ENCODE measurements around the gene FLAD1.
A peak's percentile ranks its signal among the peaks of the same experiment; 100 is the strongest.

The FLAD1 gene

GRCh38 chr1:155000411-155000725 lies 17.2 kb downstream of the FLAD1 start:
- H3K4me1 ChIP-seq (ENCODE audit: control insufficient read depth in 1 of 2, insufficient read depth in 2 of 2, low read length in 2 of 2), result peaks cover 14% of the 10 kb centered on the region in 2 experiments
- H2BK12ac ChIP-seq (ENCODE audit: low read length), result peak overlapping the region; percentile 98
- H3K4ac ChIP-seq (ENCODE audit: low read depth, low read length), result peak overlapping the region; percentile 90
- peaks cover 18% of the 10 kb centered on the region for H3K79me2 ChIP-seq (ENCODE audit: control insufficient read depth, insufficient read depth, low read length, poor library complexity)
- H3K79me1 ChIP-seq (ENCODE audit: low read length), result peaks cover 36% of the 10 kb centered on the region
- no peak overlapping the region for H3K23ac ChIP-seq (ENCODE audit: low read length)
- no CpG with 5 or more reads among the region's 13 CpGs for WGBS (ENCODE audit: extremely low coverage, insufficient coverage, insufficient read length)
- H3K14ac ChIP-seq (ENCODE audit: low read length), result peak overlapping the region; percentile 82
- H3K36me3 ChIP-seq (ENCODE audit: control insufficient read depth in 1 of 2, insufficient read depth in 2 of 2, low read length in 2 of 2), result no peaks in the 10 kb centered on the region
- H3K4me2 ChIP-seq (ENCODE audit: low read length), result peak overlapping the region; percentile 98
- H3K9ac ChIP-seq (ENCODE audit: low read length), result no peak overlapping the region
- no peaks in the 10 kb centered on the region for H3K27me3 ChIP-seq (ENCODE audit: insufficient read depth, low read length)
- H3K4me3 ChIP-seq (ENCODE audit: low read depth, low read length), result peak overlapping the region; percentile 38
- peak overlapping the region; percentile 94 for H4K12ac ChIP-seq (ENCODE audit: low read depth, low read length)
- peak overlapping the region; percentile 85 for H2AFZ ChIP-seq (ENCODE audit: insufficient read depth, low read length, poor library complexity)
- no peak for DNase-seq
- H3K9me3 ChIP-seq (ENCODE audit: insufficient read depth, low read depth, low read length), result no peaks in the 10 kb centered on the region
- peak overlapping the region; percentile 98 for H2BK5ac ChIP-seq (ENCODE audit: low read depth, low read length, poor library complexity)
- peak overlapping the region; percentile 80 for H4K8ac ChIP-seq (ENCODE audit: low read depth, low read length)
- peak overlapping the region; percentile 96 for H3K27ac ChIP-seq (ENCODE audit: low read depth, low read length)
- peak overlapping the region; percentile 95 for H2AK5ac ChIP-seq (ENCODE audit: low read length)
- H4K91ac ChIP-seq (ENCODE audit: low read depth, low read length), result peak overlapping the region; percentile 96
- peak overlapping the region; percentile 95 for H2BK120ac ChIP-seq (ENCODE audit: insufficient read depth, low read length, poor library complexity)
- H3K18ac ChIP-seq (ENCODE audit: low read length), result peak overlapping the region; percentile 95

DNA sequence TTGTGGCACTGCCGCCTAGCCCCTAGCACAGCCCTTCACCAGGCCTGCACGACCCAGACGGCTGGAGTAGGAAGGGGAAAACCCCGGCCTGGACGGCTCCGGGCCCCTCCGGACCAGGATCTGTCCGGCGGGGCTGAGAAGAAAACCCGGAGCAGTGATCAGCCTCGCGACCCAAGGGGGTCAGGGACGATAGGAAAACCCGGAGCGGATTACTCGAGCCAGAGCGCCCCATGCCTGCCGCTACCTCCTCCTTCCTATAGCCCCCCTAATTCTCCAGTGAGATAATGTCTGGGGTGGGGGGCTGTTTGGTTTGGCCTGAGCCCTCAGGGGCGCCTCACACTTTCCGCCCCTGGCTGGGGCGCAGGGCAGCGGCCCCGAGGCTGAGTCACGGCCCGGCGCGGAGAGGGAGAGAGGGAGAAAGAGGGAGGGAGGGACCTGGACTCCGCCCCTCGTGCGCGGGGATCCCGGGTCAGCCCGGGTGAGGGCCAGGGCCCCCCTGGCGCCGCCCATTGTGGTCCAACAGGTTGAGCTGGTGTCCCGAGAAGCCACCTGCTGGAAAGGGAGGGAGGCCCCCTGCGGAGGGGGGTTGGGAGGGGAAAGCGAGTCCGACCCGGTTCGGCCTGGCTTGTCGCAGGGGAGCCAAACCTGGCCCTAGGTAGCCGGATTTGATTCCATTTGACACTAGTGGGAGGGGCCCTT lies 17.7 kb downstream of the FLAD1 start:
- H3K23ac ChIP-seq (ENCODE audit: low read length), result no peak overlapping the region
- peaks cover 36% of the 10 kb centered on the region for H3K79me1 ChIP-seq (ENCODE audit: low read length)
- H3K27me3 ChIP-seq (ENCODE audit: insufficient read depth, low read length), result no peaks in the 10 kb centered on the region
- peak overlapping the region; percentile 89 for H3K18ac ChIP-seq (ENCODE audit: low read length)
- no peaks in the 10 kb centered on the region for H3K36me3 ChIP-seq (ENCODE audit: control insufficient read depth in 1 of 2, insufficient read depth in 2 of 2, low read length in 2 of 2)
- H3K27ac ChIP-seq (ENCODE audit: low read depth, low read length), result peak overlapping the region; percentile 96
- peak overlapping the region; percentile 98 for H2BK5ac ChIP-seq (ENCODE audit: low read depth, low read length, poor library complexity)
- peak overlapping the region; percentile 46 for H2BK12ac ChIP-seq (ENCODE audit: low read length)
- peak overlapping the region; percentile 98 for H3K4me2 ChIP-seq (ENCODE audit: low read length)
- peak overlapping the region; percentile 91 for H2BK120ac ChIP-seq (ENCODE audit: insufficient read depth, low read length, poor library complexity)
- H2AK5ac ChIP-seq (ENCODE audit: low read length), result no peak overlapping the region
- H4K8ac ChIP-seq (ENCODE audit: low read depth, low read length), result peak overlapping the region; percentile 88
- peaks cover 14% of the 10 kb centered on the region in 2 experiments for H3K4me1 ChIP-seq (ENCODE audit: control insufficient read depth in 1 of 2, insufficient read depth in 2 of 2, low read length in 2 of 2)
- peak overlapping the region; percentile 94 for H4K12ac ChIP-seq (ENCODE audit: low read depth, low read length)
- no CpG with 5 or more reads among the region's 43 CpGs for WGBS (ENCODE audit: extremely low coverage, insufficient coverage, insufficient read length)
- H3K9ac ChIP-seq (ENCODE audit: low read length), result peak overlapping the region; percentile 67
- peak overlapping the region; percentile 82 for H4K91ac ChIP-seq (ENCODE audit: low read depth, low read length)
- no peaks in the 10 kb centered on the region for H3K9me3 ChIP-seq (ENCODE audit: insufficient read depth, low read depth, low read length)
- peak overlapping the region; percentile 81 for H3K4me3 ChIP-seq (ENCODE audit: low read depth, low read length)
- peak; percentile 98 to 99 for DNase-seq
- H3K79me2 ChIP-seq (ENCODE audit: control insufficient read depth, insufficient read depth, low read length, poor library complexity), result peaks cover 18% of the 10 kb centered on the region
- peak overlapping the region; percentile 68 for H2AFZ ChIP-seq (ENCODE audit: insufficient read depth, low read length, poor library complexity)
- H3K4ac ChIP-seq (ENCODE audit: low read depth, low read length), result no peak overlapping the region
- peak overlapping the region; percentile 72 for H3K14ac ChIP-seq (ENCODE audit: low read length)

DNA sequence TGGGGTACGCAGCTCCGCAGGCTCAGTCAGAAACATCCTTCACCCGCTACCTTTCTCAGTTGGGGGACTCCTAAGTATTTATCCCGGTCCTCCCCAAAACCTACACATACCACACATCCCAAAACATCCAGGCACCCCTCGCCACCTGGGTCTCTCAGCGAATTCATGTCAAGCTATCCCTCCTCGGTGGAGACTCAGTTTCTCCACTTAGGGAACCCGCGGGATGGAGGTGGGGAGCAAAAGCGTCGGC lies 18.2 kb downstream of the FLAD1 start:
- peak overlapping the region; percentile 87 for H3K27ac ChIP-seq (ENCODE audit: low read depth, low read length)
- no peak overlapping the region for H4K12ac ChIP-seq (ENCODE audit: low read depth, low read length)
- DNase-seq, result no peak
- H3K4me3 ChIP-seq (ENCODE audit: low read depth, low read length), result peak overlapping the region; percentile 81
- H2BK5ac ChIP-seq (ENCODE audit: low read depth, low read length, poor library complexity), result peak overlapping the region; percentile 85
- peak overlapping the region; percentile 13 for H2BK12ac ChIP-seq (ENCODE audit: low read length)
- H2AFZ ChIP-seq (ENCODE audit: insufficient read depth, low read length, poor library complexity), result no peak overlapping the region
- H3K4ac ChIP-seq (ENCODE audit: low read depth, low read length), result no peak overlapping the region
- no peak overlapping the region for H2AK5ac ChIP-seq (ENCODE audit: low read length)
- H3K9ac ChIP-seq (ENCODE audit: low read length), result peak overlapping the region; percentile 37
- peak overlapping the region; percentile 43 for H4K8ac ChIP-seq (ENCODE audit: low read depth, low read length)
- H3K4me2 ChIP-seq (ENCODE audit: low read length), result peak overlapping the region; percentile 98
- H2BK120ac ChIP-seq (ENCODE audit: insufficient read depth, low read length, poor library complexity), result peak overlapping the region; percentile 45
- H3K79me1 ChIP-seq (ENCODE audit: low read length), result peaks cover 36% of the 10 kb centered on the region
- H3K79me2 ChIP-seq (ENCODE audit: control insufficient read depth, insufficient read depth, low read length, poor library complexity), result peaks cover 18% of the 10 kb centered on the region
- peaks cover 0 to 3% of the 10 kb centered on the region in 2 experiments for H3K36me3 ChIP-seq (ENCODE audit: control insufficient read depth in 1 of 2, insufficient read depth in 2 of 2, low read length in 2 of 2)
- H3K18ac ChIP-seq (ENCODE audit: low read length), result peak overlapping the region; percentile 5
- H3K14ac ChIP-seq (ENCODE audit: low read length), result peak overlapping the region; percentile 10
- no peaks in the 10 kb centered on the region for H3K27me3 ChIP-seq (ENCODE audit: insufficient read depth, low read length)
- H4K91ac ChIP-seq (ENCODE audit: low read depth, low read length), result peak overlapping the region; percentile 76
- WGBS (ENCODE audit: extremely low coverage, insufficient coverage, insufficient read length), result no CpG with 5 or more reads among the region's 11 CpGs
- H3K4me1 ChIP-seq (ENCODE audit: control insufficient read depth in 1 of 2, insufficient read depth in 2 of 2, low read length in 2 of 2), result peaks cover 14 to 17% of the 10 kb centered on the region in 2 experiments
- no peak overlapping the region for H3K23ac ChIP-seq (ENCODE audit: low read length)
- no peaks in the 10 kb centered on the region for H3K9me3 ChIP-seq (ENCODE audit: insufficient read depth, low read depth, low read length)

DNA sequence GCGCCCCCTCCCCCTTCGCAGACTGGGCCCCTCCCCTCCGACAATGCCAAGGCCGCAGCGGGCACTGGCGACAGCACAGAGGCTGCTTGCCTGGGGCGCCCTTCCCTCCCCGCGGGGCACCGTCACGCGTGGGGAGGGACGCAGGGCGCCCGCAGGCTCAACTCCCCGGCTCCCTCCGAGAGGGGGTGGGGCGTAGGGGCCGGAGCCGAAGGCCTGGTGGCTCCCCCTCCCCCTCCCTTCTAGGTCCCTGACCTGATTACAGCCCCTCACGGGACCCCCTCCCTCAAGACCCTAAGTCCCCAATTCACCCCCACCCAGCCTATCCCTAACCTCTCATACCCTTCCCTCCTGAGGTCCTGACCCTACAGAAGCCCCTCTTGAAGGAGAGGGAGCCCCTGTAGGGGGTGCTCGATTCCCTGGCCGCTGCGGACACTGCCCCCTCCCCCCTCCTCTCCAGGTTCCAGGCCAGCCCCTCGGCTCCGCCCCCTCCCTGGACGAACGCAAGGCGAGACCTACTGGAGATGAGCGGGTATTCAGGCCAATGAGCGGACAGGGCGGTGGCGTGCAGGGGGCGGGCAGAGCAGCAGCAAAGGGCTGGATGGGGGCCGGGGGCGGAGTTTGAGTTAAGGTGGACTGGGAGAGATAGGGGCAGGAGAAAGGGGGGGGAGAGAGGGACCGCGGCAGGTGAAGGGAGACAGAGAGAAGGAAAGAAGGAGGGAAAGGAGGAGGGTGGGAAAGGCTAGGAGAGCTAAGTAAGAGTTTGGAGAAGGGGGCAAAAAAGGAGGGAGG lies 18.7 kb downstream of the FLAD1 start:
- Histone ChIP-seq H2BK5ac (ENCODE audit: low read depth, low read length, poor library complexity) (peak overlapping the region; percentile 85), H4K8ac (ENCODE audit: low read depth, low read length) (peak overlapping the region; percentile 43), H2AFZ (ENCODE audit: insufficient read depth, low read length, poor library complexity) (peak overlapping the region; percentile 14), H3K18ac (ENCODE audit: low read length) (peak overlapping the region; percentile 58), H4K12ac (ENCODE audit: low read depth, low read length) (no peak overlapping the region), H3K36me3 (ENCODE audit: control insufficient read depth in 1 of 2, insufficient read depth in 2 of 2, low read length in 2 of 2) (peaks cover 0 to 7% of the 10 kb centered on the region in 2 experiments), H2BK12ac (ENCODE audit: low read length) (peak overlapping the region; percentile 74), H3K9ac (ENCODE audit: low read length) (peak overlapping the region; percentile 59), H3K27ac (ENCODE audit: low read depth, low read length) (peak overlapping the region; percentile 87), H3K23ac (ENCODE audit: low read length) (no peak overlapping the region), H3K4ac (ENCODE audit: low read depth, low read length) (no peak overlapping the region), H3K4me2 (ENCODE audit: low read length) (peak overlapping the region; percentile 98), H2BK120ac (ENCODE audit: insufficient read depth, low read length, poor library complexity) (peak overlapping the region; percentile 73), H4K91ac (ENCODE audit: low read depth, low read length) (peak overlapping the region; percentile 76), H3K79me1 (ENCODE audit: low read length) (peaks cover 36% of the 10 kb centered on the region), H3K4me1 (ENCODE audit: control insufficient read depth in 1 of 2, insufficient read depth in 2 of 2, low read length in 2 of 2) (peaks cover 14 to 19% of the 10 kb centered on the region in 2 experiments), H3K4me3 (ENCODE audit: low read depth, low read length) (peak overlapping the region; percentile 81), H3K79me2 (ENCODE audit: control insufficient read depth, insufficient read depth, low read length, poor library complexity) (peaks cover 18% of the 10 kb centered on the region), H3K9me3 (ENCODE audit: insufficient read depth, low read depth, low read length) (no peaks in the 10 kb centered on the region), H3K14ac (ENCODE audit: low read length) (peak overlapping the region; percentile 64), H2AK5ac (ENCODE audit: low read length) (no peak overlapping the region), H3K27me3 (ENCODE audit: insufficient read depth, low read length) (no peaks in the 10 kb centered on the region)
- WGBS (ENCODE audit: extremely low coverage, insufficient coverage, insufficient read length), result no CpG with 5 or more reads among the region's 38 CpGs
- peak; percentile 98 to 99 for DNase-seq

All from trophoblast cell (in vitro differentiated cells and primary cell).